ENCODE data around the gene CEP83. TPM values are rescaled to one million over a fixed set of nuclear protein-coding genes. Genes with fewer than 3 reads are reported as not detected.
"Not testable (repeated sequence)": the region's sequence is repeated elsewhere in the genome, so short reads cannot be mapped to it uniquely, and the experiment has no call there.

The CEP83 gene
- total and polyA plus RNA-seq, 7 donors, result 3.4 to 8.4 (median 6.5) TPM

DNA sequence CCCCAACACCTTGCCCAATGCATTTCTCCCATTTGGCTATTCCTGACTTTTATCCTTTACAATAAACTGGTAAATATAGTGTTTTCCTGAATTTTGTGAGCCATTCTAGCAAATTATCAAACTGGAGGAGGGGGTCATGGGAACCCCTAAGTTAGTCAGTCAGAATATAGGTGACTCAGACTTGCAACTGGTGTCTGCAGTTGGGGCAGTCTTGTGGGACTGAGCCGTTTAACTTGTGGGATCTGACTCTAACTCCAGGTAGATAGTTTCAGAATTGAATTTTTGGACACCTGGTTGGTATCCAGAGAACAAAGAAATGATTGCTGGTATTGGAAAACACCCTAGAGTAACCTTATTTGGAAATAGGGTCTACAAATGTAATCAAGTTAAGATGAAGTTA, 133.4 kb downstream of the CEP83 start:
- Histone ChIP-seq H3K27me3 (ENCODE audit: insufficient read depth in 3 of 3, low read length in 2 of 3) (no peaks in the 10 kb centered on the region), H3K4me1 (no peaks in the 10 kb centered on the region), H3K36me3 (ENCODE audit: insufficient read depth in 1 of 2, low read depth in 1 of 2) (peaks cover 0 to 42% of the 10 kb centered on the region in 2 donors), H3K4me3 (no peak overlapping the region), H3K9me3 (no peaks in the 10 kb centered on the region), H3K27ac (no peak overlapping the region)
- DNase-seq, result no peak
- intact Hi-C loops (cut with DNase I), result no loop called here
- TF ChIP-seq, protein P1, sequence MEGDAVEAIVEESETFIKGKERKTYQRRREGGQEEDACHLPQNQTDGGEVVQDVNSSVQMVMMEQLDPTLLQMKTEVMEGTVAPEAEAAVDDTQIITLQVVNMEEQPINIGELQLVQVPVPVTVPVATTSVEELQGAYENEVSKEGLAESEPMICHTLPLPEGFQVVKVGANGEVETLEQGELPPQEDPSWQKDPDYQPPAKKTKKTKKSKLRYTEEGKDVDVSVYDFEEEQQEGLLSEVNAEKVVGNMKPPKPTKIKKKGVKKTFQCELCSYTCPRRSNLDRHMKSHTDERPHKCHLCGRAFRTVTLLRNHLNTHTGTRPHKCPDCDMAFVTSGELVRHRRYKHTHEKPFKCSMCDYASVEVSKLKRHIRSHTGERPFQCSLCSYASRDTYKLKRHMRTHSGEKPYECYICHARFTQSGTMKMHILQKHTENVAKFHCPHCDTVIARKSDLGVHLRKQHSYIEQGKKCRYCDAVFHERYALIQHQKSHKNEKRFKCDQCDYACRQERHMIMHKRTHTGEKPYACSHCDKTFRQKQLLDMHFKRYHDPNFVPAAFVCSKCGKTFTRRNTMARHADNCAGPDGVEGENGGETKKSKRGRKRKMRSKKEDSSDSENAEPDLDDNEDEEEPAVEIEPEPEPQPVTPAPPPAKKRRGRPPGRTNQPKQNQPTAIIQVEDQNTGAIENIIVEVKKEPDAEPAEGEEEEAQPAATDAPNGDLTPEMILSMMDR (IDR thresholded peaks at IDR 0.05), result no peak
- 91 to 100% (median 94%) methylated on average over 1 of the region's 1 CpG for WGBS, 3 donors
- ATAC-seq, result no peak

DNA sequence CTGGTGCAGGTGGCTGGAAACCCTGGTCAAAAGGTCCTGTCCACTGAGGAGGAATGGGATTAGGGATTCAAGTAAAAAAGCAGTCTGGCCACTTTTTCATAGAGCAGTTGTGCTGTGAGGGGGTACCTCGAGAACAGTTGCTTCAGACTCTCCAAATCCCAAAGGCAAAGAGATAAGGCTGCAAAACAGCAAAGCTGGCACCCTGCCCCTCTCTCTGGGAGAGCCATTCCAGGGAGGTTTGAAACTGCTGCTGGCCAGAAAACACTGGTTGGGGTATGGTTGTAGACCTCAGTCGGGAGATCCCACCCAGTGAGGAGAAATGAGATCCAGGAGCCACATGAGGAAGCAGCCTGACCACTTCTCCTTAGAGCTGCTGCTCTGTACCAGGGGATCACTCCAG, 137.3 kb downstream of the CEP83 start:
- Histone ChIP-seq H3K9me3 (peaks cover 9% of the 10 kb centered on the region), H3K27ac (no peak overlapping the region), H3K27me3 (ENCODE audit: insufficient read depth in 3 of 3, low read length in 2 of 3) (no peaks in the 10 kb centered on the region), H3K36me3 (ENCODE audit: insufficient read depth in 1 of 2, low read depth in 1 of 2) (peaks cover 0 to 18% of the 10 kb centered on the region in 2 donors), H3K4me1 (no peaks in the 10 kb centered on the region), H3K4me3 (no peak overlapping the region)
- intact Hi-C loops (cut with DNase I), result no loop called here
- TF ChIP-seq, protein P1 (IDR thresholded peaks at IDR 0.05), result no peak
- WGBS, 3 donors, result 80 to 100% (median 91%) methylated on average over 2 of the region's 2 CpGs
- ATAC-seq, result no peak
- no peak for DNase-seq

DNA sequence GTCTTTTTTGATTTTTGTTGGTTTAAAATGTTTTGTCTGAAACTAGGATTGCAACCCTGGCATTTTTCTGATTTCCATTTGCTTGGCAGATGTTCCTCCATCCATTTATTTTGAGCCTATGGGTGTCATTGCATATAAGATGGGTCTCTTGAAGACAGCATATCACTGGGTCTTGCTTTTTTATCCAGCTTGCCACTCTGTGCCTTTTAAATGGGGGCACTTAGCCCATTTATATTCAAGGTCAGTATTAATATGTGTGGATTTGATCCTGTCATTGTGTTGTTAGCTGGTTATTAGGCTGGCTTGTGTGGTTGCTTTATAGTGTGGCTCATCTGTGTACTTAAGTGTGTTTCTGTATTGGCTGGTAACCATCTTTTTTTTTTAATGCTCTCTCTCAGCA, 139.6 kb downstream of the CEP83 start:
- ATAC-seq, result no peak

DNA sequence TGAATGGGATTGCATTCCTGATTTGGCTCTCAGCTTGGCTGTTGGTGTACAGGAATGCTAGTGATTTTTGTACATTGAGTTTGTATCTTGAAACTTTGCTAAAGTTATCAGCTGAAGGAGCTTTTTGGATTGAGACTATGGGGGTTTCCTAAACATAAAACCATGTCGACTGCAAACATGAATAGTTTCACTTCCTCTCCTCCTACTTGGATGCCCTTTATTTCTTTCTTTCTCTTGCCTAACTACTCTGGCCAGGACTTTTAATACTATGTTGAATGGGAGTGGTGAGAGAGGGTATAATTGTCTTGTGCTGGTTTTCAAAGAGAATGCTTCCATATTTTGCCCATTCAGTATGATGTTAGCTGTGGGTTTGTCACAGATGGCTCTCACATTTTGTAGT, 141.5 kb downstream of the CEP83 start:
- no peak for DNase-seq
- intact Hi-C loops (cut with DNase I), result no loop called here
- H3K4me3 ChIP-seq, result no peak overlapping the region
- TF ChIP-seq, protein P1 (IDR thresholded peaks at IDR 0.05), result no peak
- H3K27me3 ChIP-seq (ENCODE audit: insufficient read depth in 3 of 3, low read length in 2 of 3), result no peaks in the 10 kb centered on the region
- no peaks in the 10 kb centered on the region for H3K4me1 ChIP-seq
- WGBS, 3 donors, result 53 to 82% (median 57%) methylated on average over 1 of the region's 1 CpG
- H3K36me3 ChIP-seq (ENCODE audit: insufficient read depth in 1 of 2, low read depth in 1 of 2), result peaks cover 0 to 8% of the 10 kb centered on the region in 2 donors
- H3K9me3 ChIP-seq, result peaks cover 18% of the 10 kb centered on the region
- no peak for ATAC-seq
- no peak overlapping the region for H3K27ac ChIP-seq

More for the DNA sequence above, 139.6 kb downstream of the CEP83 start:
- Histone ChIP-seq H3K4me1 (no peaks in the 10 kb centered on the region), H3K4me3 (no peak overlapping the region), H3K9me3 (peaks cover 18% of the 10 kb centered on the region), H3K27me3 (ENCODE audit: insufficient read depth in 3 of 3, low read length in 2 of 3) (no peaks in the 10 kb centered on the region), H3K27ac (no peak overlapping the region), H3K36me3 (ENCODE audit: insufficient read depth in 1 of 2, low read depth in 1 of 2) (peaks cover 0 to 13% of the 10 kb centered on the region in 2 donors)
- no peak for DNase-seq
- TF ChIP-seq, protein P1 (IDR thresholded peaks at IDR 0.05), result no peak
- intact Hi-C loops (cut with DNase I), result no loop called here

DNA sequence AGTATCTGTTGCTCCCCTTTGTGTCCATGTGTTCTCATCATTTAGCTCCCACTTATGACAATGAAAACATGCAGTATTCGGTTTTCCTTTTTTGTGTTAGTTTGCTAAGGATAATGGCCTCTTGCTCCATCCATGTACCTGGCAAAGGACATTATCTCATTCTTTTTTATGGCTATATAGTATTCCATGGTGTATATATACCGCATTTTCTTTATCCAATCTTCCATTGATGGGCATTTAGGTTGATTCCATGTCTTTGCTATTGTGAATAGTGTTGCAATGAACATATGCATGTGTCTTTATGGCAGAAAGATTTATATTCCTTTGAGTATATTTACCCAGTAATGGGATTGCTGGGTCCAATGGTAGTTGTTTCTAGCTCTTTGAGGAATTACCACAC, 143.1 kb downstream of the CEP83 start:
- ATAC-seq; H3K36me3 ChIP-seq (ENCODE audit: insufficient read depth in 1 of 2, low read depth in 1 of 2); intact Hi-C loops (cut with DNase I); DNase-seq; H3K4me3 ChIP-seq; H3K27me3 ChIP-seq (ENCODE audit: insufficient read depth in 3 of 3, low read length in 2 of 3); H3K27ac ChIP-seq; H3K4me1 ChIP-seq: not testable (repeated sequence)
- H3K9me3 ChIP-seq, result peaks cover 18% of the 10 kb centered on the region
- WGBS, 3 donors, result 96 to 99% (median 97%) methylated on average over 2 of the region's 2 CpGs

Data from psoas muscle (tissue), 8 donors.